ENCODE measurements around the gene NMRK2.

NMRK2 gene

DNA sequence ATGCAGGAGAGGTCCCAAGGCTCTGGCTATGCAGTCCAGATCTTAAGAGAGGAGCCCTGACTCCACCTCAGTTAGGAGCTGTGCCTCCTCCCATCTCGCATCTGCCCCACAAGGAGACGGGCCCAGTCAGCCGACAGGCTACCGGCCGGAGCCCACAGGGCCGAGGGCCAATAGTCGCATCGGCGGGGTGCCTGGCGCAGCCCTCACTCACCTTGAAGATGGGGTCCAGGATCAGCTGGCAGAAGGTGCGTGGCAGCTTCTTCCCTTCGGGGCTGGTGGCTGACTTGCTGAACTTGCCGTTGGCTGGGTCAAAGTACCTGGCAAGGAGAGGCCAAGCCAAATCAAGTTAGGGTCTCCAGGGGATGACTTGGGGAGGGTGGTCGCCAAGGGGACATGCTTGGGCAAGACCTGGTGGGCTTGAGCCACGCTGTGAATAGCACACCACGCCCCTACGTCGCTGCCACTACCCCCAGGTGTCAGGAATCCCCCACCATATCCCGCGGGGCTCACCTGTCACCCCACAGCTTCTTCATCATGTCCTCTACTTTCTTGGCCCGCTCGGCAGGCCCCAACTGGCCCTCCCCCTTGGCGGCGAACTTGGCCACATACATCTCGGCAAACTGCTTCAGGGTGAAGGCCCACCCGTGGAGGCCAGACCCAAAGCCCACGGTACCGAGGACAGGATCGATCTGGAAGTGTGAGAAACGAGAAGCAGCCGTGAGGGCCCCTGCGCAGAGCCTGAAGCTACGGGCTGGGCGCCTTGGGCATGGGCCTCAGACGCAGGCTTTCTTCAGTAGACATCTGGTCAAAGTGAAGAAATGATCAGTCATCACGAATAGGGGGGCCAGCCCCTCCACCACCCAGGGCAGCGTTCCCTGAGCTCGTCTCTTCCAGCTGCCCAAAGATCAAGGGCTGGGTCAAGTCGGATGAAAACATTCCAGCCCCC lies 49.1 kb downstream of the NMRK2 start:
- DNase-seq = no peak

DNA sequence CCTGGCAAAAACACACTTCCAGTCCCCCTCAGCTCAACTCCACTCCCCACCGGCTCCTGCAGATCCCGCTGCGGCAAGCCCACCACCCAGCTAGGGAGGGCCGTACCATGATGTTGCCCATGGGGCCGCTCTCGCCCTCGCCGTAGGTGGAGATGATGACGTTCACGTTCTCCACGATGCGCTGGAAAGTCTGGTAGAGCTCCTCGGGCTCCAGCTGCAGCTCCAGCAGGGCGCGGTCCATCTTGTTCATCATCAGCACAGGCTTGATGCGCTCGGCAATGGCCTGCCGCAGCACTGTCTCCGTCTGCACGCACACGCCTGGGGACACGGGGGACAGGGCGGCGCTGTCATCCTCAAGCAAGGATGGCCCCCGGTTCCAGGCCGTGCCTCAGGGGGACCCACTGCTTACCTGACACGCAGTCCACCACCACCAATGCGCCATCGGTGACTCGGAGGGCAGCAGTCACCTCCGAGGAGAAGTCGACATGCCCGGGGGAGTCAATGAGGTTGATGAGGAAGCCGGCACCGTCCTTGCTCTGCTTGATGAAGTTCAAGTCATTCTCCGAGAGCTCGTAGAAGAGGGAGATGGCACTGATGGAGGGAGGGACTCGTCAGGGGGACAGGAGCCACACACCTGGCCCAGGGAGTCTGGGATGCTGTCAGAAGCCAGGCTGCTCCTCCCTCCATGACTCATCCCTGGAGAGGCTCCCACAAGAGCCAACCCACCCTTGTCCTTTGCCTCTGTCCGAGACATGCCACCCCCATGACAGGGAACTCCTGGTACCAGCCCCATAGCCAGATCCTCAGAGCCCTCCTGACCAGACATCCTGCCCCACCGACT lies 50.1 kb downstream of the NMRK2 start:
- DNase-seq = no peak

DNA sequence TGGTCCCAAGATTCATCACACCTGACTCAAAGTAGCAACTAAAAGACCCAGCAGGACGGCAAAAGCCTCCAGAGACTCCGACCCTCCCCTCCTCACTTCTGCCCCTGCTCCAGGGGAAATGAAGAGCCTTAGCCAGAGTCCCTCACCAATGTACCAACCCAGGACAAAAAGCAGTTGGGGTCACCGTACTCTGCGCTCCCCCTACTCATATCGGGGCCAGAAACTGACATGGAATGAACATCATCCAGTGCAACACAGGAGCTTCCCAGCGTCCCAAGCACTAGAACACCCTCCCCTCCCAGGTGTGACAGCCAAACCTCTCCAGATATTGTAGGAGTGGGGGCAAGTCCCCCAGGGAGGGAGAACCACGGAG lies 50.7 kb downstream of the NMRK2 start:
- DNase-seq = no peak

DNA sequence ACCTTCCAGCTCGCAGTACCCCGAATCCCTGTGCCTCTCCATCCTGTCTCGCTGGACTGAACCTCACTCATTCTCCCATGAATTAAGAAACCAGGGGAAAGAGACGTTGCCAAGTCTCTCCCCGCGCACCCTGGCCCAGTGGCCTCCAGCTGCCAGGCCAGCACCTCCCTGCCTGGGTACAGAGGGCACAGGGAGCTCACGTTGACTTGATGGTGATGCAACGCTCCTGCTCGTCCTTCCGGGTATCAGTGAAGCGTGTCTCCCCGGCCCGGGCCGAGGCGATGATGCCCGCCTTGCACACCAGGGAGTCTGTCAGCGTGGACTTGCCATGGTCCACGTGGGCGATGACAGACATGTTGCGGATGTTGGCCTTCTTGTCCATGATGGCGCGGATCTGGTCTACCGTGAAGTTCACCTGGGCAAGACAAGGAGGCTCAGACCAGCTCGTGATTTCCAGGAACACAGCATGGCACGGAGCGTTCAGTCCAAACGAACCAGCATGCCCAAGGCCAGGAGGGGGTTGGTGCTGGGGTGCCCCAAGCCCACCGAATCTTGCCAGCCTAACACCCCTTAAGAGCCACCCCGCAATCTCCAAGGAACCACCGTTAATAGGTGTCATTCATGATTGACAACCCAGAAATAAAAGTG lies 51.2 kb downstream of the NMRK2 start:
- no peak for DNase-seq

DNA sequence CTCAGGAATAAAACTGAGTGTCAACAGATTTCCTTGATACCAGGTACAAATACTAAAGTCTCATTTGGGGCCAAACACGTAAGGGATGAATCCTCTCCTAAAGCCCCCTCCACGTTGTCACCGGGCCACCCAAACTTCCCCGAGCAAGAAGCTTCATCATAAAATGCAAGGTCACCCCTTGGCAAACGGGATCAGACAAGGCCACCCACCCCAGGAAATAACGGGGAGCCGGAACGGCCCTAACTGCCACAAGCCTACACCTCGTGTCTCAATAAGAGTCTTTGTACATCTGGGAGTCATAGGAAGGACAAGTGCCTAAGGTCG lies 51.7 kb downstream of the NMRK2 start:
- no peak for DNase-seq

DNA sequence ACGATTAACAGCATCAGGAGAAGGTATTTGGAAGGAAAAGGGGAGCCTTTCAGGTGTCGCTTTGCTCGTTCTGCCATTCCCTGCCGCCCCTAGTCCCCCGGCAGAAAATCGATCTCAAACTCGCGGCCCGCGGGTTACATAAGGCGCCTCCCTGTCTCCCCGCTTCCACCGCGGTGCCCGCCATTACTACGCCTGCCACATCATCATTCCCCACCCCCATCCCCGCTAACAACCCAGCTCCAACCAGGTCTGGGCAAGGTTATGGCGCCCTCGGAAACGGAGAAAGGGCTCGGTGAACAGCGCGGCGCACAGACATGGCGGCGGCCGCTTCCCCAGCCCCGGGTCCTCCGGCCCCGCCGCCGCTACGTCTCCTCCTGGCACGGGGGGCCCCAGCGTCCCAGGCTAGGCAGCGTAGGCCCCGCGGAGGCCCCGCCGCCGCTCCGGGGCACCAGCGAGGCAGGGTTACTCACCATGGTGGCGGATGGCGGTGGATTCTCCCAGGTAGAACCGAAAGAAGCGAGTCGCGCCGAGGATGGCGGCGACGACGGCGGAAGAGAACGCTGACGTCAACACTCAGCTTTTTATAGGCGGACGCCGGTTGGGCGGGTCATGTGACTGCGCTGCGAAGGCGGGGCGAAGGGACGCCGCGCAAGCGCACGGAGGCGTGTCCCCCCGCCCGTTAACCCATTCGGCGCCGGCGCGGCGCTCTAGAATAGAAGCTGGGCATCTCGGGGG lies 52.2 kb downstream of the NMRK2 start, which contains the start of gene EEF2:
EEF2 (minus strand) TSS at position 556 of the 735 bp plus-strand sequence; CDS start at position 473, 83 bp downstream.
- DNase-seq = peak; percentile 77 to 90

DNA sequence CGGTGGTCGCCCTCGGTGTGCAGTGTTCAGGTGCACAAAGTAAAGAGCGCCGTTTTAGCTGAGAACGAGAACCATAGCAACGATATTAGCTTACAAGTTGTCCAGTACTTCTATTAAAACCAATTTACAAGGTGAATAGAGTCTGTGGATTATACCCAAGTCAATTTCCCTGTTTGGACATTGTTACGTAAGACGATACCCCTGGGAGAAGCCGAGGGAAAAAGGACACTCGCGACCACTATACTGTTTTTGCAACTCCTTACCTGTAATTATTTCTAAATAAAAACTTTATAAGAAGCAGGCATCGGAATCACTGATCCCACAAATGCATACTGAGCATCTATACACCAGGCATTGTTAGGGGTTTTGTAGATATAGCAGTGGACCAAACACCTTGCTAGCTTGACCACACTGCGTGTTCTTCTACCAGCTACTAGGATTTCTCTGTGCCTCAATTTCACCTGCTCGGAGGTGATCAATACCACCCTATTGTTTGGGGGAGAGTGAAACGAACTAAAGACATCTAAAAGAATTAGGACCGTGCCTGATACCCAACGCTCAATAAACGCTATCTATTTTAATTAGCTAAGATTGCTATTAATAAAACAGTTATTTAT lies 52.9 kb downstream of the NMRK2 start:
- no peak for DNase-seq

DNA sequence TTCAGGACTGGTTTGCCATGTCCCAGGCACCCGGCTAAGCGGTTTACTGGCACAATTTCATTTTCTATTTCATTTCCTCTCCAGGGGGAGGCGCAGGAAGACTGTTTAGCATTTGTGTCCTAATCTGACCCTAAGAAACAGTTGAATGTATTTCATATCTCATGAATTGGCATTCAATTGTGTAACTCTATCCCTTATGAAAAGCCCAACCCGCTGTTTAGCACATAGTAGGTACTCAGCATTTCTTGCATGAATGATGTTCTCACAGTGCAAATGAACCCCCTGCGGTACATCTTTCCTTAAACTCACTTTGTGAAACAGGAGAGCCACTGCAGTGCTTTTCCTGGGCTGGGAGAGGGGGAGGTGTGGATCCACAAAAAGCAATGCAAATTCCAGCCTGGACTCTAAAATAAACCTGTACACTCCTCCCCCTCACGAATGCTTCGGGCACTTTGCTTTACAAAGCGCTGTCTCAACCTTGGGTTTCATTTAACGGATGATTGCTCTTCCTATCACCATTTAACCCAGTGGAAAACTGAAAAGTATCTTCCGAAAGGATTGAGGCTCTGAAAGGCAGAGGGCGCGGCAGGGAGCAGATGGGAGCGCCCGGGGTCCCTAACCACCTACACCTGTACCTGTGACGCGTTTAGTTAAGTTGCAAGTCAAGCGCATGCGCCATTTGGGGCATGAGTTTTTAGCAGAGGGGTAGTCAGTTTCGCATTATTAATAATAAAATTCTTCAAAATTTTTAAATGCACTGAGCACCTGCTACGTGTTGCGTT lies 53.6 kb downstream of the NMRK2 start:
- peak; percentile 66 to 82 for DNase-seq

DNA sequence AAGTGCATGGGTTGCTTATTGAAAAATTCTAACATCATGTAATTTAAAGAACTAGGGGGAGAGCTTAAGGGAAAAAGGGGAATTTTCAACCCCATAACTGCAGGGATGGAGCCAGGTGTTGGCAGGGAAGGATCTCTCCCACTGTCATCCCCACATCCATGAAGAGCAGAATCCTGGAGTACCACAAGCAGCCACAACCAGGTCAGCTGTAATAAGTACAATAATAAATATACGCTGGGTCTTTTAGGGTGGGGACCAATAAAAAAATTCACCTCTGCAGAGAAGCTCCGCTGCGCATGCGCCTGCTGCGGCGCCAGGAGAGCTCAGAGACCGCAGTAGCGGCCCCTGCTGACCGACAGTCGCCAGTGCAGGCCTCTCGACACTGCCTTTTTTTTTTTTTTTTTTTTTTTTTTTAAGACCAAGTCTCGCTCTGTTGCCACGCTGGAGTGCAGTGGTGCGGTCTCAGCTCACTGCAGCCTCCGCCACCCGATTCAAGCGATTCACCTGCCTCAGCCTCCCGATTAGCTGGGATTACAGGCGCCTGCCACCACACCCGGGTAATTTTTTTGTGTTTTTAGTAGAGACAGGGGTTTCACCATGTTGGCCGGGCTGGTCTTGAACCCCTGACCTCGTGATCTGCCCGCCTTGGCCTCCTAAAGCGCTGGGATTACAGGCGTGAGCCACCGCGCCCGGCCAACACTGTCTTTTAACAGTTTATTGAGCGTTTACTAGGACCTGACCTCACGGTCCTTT lies 54.9 kb downstream of the NMRK2 start:
- peak; percentile 50 to 72 for DNase-seq

DNA sequence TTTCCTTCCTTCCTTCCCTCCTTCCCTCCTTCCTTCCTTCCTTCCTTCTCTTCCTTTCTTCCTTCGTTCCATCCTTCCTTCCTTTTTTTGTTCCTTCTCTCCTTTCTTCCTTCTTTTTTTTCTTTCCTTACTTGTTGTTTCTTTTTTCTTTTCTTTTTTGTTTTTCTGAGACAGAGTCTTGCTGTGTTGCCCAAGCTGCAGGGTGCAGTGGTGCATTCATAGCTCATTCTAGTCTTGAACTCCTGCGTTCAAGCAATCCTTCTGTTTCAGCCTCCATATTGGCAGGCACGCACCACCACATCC lies 57.9 kb downstream of the NMRK2 start:
- no peak for DNase-seq
